Cardiac muscle cell (in vitro differentiated cells and primary cell): Measurements from ENCODE around the gene ELOVL1. TPM values are rescaled to one million over a fixed set of nuclear protein-coding genes. Genes with fewer than 3 reads are reported as not detected.
"Not testable (repeated sequence)": the region's sequence is repeated elsewhere in the genome, so short reads cannot be mapped to it uniquely, and the experiment has no call there.

ENCODE experiments used
- DNase-seq, 2 donors: peaks; one replicate each; pipeline versions ENCODE4 v3.0.0 to v3.0.0-alpha.2; 2010 to 2017; ENCODE audit warnings: low read depth in 1 of 2, low spot score in 1 of 2
- H3K27ac ChIP-seq: fragments of 200-600 bp; sonication (generic); 2 replicates; pipeline ENCODE4 v1.5.1; 2016
- H3K27me3 ChIP-seq: fragments of 200-600 bp; sonication (generic); 2 replicates; pipeline ENCODE4 v1.6.0; 2016; ENCODE audit warnings: control low read depth
- H3K36me3 ChIP-seq: fragments of 200-600 bp; sonication (generic); 2 replicates; pipeline ENCODE4 v1.5.1; 2016; ENCODE audit warnings: control low read depth
- H3K4me1 ChIP-seq: fragments of 200-600 bp; sonication (generic); 2 replicates; pipeline ENCODE4 v1.8.1; 2017; ENCODE audit warnings: low read depth, mild to moderate bottlenecking, mixed run types
- H3K4me3 ChIP-seq: fragments of 200-600 bp; sonication (generic); 2 replicates; pipeline ENCODE4 v1.5.1; 2016; ENCODE audit warnings: mild to moderate bottlenecking
- H3K9me3 ChIP-seq: fragments of 200-600 bp; sonication (generic); 2 replicates; pipeline ENCODE4 v1.5.1; 2017; ENCODE audit warnings: low read depth, mild to moderate bottlenecking, control low read depth
- polyA plus RNA-seq: library from polyadenylated mRNA; unstranded; fragments of >200 nt; fragmentation: Nextera tagmentation; extraction: Ambion mirVana; gene quantifications from 2 replicates; pipeline ENCODE4 v1.2.1, GENCODE V29; 2016
- total RNA-seq: library from RNA; depleted of rRNA; stranded (reverse); fragments of >200 nt; gene quantifications from 2 replicates; pipeline ENCODE4 v1.2.3, GENCODE V29; 2016
- TF ChIP-seq, protein P1 (sequence below): IDR thresholded peaks from 2 replicates; pipeline ENCODE4 v1.5.1; 2012; ENCODE audit warnings: low read depth, mild to moderate bottlenecking, low read length

Gene ELOVL1
- total and polyA plus RNA-seq, 2 experiments from 2014 or later: 18.5 to 50.0 TPM

DNA sequence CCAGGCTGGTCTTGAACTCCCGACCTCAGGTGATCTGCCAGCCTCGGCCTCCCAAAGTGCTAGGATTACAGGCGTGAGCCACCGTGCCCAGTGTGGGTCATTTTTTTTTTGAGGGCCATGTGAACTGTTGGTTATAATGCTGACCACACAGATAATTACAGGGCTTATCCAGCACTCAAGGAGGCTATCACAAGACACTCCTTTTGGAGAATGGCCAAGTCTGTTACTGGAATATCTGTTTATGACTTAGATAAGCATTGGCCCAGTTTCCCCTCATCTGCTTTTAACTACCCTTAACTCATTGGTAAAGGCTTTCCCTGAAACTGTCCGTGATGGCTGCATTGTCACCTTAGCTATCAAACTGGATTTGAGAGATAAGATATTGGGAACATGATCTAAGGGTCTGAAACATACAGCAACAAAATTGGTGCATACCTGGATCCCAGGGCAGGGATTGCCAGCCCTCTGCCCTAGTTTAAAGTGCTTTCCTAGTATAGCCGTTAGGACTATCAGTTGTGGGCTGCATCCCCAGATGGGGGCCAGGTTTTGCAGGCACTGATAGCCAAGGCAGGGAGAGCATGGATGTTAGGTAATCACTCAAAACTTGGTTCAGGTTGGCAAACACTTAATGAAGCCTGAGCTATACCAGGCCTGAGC lies 37.5 kb upstream of the ELOVL1 start:
- H3K36me3 ChIP-seq: peaks cover 6% of the 10 kb centered on the region
- H3K4me3 ChIP-seq: no peak overlapping the region
- H3K27me3 ChIP-seq: no peaks in the 10 kb centered on the region

DNA sequence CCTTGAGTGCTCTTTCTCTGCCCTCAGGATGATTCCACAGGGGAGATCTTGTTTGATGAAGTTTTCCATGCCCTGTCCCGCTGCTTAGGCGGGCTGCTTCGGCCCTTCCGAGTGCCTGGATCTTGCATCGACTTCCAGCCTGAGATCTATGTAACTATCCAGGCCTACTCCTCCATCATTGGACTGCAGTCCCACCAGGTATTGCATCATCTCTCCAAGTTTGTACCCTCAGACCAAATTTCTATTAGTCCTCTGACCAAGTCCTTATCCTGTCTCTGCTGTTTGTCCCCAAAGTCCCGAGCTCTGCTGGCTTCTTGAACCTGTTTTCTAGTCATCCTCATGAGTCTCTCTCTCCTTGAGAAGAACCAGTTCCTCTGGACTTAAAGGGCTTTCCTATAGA lies 36.5 kb upstream of the ELOVL1 start:
- H3K9me3 ChIP-seq: no peaks in the 10 kb centered on the region
- no peak for DNase-seq
- H3K36me3 ChIP-seq: peaks cover 6% of the 10 kb centered on the region
- TF ChIP-seq, protein P1, sequence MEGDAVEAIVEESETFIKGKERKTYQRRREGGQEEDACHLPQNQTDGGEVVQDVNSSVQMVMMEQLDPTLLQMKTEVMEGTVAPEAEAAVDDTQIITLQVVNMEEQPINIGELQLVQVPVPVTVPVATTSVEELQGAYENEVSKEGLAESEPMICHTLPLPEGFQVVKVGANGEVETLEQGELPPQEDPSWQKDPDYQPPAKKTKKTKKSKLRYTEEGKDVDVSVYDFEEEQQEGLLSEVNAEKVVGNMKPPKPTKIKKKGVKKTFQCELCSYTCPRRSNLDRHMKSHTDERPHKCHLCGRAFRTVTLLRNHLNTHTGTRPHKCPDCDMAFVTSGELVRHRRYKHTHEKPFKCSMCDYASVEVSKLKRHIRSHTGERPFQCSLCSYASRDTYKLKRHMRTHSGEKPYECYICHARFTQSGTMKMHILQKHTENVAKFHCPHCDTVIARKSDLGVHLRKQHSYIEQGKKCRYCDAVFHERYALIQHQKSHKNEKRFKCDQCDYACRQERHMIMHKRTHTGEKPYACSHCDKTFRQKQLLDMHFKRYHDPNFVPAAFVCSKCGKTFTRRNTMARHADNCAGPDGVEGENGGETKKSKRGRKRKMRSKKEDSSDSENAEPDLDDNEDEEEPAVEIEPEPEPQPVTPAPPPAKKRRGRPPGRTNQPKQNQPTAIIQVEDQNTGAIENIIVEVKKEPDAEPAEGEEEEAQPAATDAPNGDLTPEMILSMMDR: no peak
- peaks cover 9% of the 10 kb centered on the region for H3K4me1 ChIP-seq
- no peak overlapping the region for H3K4me3 ChIP-seq
- no peaks in the 10 kb centered on the region for H3K27me3 ChIP-seq
- H3K27ac ChIP-seq: no peak overlapping the region

More for the DNA sequence above, 37.5 kb upstream of the ELOVL1 start:
- peak overlapping the region; percentile 45 for H3K27ac ChIP-seq
- H3K4me1 ChIP-seq: peaks cover 9% of the 10 kb centered on the region
- TF ChIP-seq, protein P1: no peak
- peak in 1 of 2 donors; percentile 44 for DNase-seq
- H3K9me3 ChIP-seq: no peaks in the 10 kb centered on the region

DNA sequence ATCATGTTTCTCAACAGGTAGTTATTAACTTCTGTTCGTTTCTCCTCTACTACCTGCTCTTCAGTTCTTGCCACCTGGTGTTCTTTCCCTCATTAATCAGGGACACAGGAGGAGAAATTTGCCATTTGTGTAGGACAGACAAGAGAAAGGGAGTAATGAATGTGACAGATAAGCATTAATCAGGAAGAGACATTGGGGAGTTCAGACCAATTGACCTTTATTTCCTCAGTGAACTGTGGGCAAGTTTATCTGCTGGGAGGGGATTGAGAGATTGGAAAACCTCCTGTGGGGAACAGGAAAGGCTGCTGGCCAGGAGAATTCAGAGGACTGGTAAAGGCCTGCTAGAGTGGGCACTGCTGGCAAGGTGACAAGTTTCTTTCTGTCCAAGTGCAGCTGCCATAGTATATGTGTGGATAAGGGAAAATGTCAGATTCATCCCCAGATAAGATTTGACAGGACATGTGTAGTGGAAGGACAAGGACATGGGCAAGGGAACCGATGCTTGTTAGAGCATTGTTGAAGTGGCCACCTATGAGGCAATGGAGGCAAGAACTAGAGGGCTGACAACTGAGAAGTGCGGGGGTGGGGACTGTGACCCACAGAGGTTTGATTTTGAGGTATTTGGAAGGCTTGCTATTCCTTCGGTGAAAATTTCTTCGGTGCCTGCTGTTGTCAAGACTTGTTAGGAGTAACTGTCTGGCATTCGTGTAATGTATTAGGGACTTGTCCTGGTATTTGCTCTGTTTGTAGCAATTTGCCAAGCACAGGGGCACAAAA lies 34.5 kb upstream of the ELOVL1 start:
- TF ChIP-seq, protein P1: no peak
- Histone ChIP-seq H3K27ac (peak overlapping the region; percentile 54), H3K36me3 (peaks cover 4% of the 10 kb centered on the region), H3K27me3 (no peaks in the 10 kb centered on the region), H3K4me3 (no peak overlapping the region), H3K4me1 (peaks cover 9% of the 10 kb centered on the region), H3K9me3 (no peaks in the 10 kb centered on the region)
- DNase-seq: peak in 1 of 2 donors; percentile 5

DNA sequence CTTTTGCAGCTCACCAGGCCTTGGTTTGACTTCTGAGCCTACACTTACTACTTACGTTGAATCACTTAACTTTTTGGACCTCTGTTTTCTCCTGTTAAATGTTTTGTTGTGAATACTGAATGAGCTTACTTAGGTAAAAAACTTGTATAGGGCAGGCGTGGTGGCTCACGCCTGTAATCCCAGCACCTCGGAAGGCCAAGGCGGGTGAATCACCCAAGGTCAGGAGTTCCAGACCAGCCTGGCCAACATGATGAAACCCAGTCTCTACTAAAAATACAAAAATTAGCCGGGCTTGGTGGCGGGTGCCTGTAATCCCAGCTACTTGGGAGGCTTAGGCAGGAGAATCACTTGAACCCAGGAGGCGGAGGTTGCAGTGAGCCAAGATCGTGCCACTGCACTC lies 32.6 kb upstream of the ELOVL1 start:
- H3K4me3 ChIP-seq, H3K27ac ChIP-seq, H3K36me3 ChIP-seq, H3K27me3 ChIP-seq, DNase-seq, H3K4me1 ChIP-seq, H3K9me3 ChIP-seq: not testable (repeated sequence)

DNA sequence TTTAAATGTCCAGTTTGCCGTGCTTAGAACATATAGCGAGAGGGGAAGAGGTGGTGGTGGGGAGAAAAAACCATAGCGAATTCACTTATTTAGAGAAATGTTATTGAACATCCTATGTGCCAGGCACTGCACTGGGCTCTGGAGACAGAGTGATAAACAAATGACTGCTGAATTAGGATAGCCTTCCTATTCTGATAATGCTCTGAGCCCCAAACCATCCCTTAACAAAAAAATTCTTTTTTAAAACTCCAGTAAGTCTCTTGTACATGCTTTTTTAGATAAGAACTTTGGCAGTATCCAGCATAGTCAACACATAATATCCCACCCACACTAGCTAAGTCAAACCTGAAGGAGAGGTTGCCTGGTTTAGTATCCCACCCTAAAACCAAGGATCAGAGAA lies 30.4 kb upstream of the ELOVL1 start:
- Histone ChIP-seq H3K27me3 (no peaks in the 10 kb centered on the region), H3K4me1 (peaks cover 9% of the 10 kb centered on the region), H3K36me3 (no peaks in the 10 kb centered on the region), H3K4me3 (no peak overlapping the region), H3K9me3 (no peaks in the 10 kb centered on the region), H3K27ac (no peak overlapping the region)
- TF ChIP-seq, protein P1: no peak
- DNase-seq: no peak

DNA sequence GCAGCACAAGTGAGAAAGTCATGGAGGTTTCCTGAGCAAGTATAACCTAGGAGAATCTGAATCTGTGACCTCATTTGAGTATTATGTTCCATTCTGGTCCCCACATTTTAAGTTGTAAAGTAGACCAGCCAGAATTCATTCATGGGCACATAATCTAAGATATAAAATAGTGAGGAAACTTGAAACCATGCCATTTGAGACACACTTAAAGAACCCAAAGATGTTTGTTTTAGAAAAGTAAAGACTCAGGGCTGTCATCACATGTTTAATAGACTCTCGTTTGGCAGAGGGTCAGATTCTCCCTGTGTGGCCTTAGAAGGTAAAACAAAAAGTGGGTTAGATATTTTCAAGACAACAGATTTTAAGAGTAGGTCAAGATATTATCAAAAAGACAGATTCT lies 28.2 kb upstream of the ELOVL1 start:
- H3K9me3 ChIP-seq: no peaks in the 10 kb centered on the region
- no peak overlapping the region for H3K4me3 ChIP-seq
- TF ChIP-seq, protein P1: no peak
- DNase-seq: no peak
- H3K36me3 ChIP-seq: no peaks in the 10 kb centered on the region
- H3K27me3 ChIP-seq: no peaks in the 10 kb centered on the region
- H3K4me1 ChIP-seq: no peaks in the 10 kb centered on the region
- H3K27ac ChIP-seq: no peak overlapping the region
